ENCODE results near the gene CLEC11A. TPM values are rescaled to one million over a fixed set of nuclear protein-coding genes. Genes with fewer than 3 reads are reported as not detected.

The CLEC11A gene
- total RNA-seq, 1 donor from 2014 or later: 6.0 TPM

- Mint-ChIP-seq H3K4me3 (ENCODE audit: unreplicated experiment) (peak overlapping the region; percentile 88), H3K4me1 (ENCODE audit: unreplicated experiment) (peaks cover 15% of the 10 kb centered on the region), H3K27ac (ENCODE audit: unreplicated experiment) (no peak overlapping the region), H3K36me3 (ENCODE audit: unreplicated experiment) (no peaks in the 10 kb centered on the region), H3K9me3 (ENCODE audit: unreplicated experiment) (no peaks in the 10 kb centered on the region), H3K27me3 (ENCODE audit: unreplicated experiment) (peaks cover 9% of the 10 kb centered on the region)
- TF ChIP-seq CTCF (IDR thresholded peaks at IDR 0.05): no peak
- no peak for DNase-seq (ENCODE audit: extremely low spot score, unreplicated experiment)
Measured at GRCh38 chr19:50725911-50726230, 2.7 kb downstream of the CLEC11A start.

DNA sequence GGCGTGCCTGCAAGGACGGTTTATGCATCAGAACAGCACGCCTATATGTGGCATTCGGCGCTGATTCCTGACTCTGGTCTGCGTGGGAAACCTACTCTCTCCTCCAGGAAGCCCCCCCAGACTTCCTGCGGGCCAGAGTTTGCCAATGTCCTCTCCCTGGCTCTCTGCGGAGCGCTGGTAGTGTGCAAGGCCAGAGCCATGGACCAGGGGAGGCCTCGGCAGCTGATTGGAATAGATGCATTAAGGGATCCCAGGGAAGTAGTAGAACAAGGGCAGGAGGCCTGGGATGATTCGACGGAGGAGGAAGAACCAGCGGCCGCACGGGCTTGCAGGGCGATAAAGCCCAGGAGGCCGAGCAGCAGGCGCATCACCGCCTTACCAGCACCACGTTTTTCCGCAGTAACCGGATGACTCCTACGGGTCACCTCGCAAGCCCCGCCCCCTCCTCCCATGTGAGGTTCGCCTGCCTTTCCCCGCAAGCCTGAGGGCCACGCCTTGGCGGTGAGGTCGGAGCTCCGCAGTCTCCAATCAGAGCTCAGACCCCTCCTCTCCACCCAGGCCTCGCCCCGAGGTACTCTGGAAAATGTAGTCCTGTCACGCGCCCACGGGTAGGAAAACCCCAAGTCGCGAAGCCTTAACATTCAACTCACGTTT is 5.0 kb downstream of the CLEC11A start:
- Mint-ChIP-seq H3K9me3 (ENCODE audit: unreplicated experiment) (no peaks in the 10 kb centered on the region), H3K4me1 (ENCODE audit: unreplicated experiment) (peaks cover 11% of the 10 kb centered on the region), H3K36me3 (ENCODE audit: unreplicated experiment) (no peaks in the 10 kb centered on the region), H3K27ac (ENCODE audit: unreplicated experiment) (no peak overlapping the region), H3K27me3 (ENCODE audit: unreplicated experiment) (peaks cover 8% of the 10 kb centered on the region), H3K4me3 (ENCODE audit: unreplicated experiment) (no peak overlapping the region)
- DNase-seq (ENCODE audit: extremely low spot score, unreplicated experiment): no peak
- TF ChIP-seq CTCF (IDR thresholded peaks at IDR 0.05): no peak

DNA sequence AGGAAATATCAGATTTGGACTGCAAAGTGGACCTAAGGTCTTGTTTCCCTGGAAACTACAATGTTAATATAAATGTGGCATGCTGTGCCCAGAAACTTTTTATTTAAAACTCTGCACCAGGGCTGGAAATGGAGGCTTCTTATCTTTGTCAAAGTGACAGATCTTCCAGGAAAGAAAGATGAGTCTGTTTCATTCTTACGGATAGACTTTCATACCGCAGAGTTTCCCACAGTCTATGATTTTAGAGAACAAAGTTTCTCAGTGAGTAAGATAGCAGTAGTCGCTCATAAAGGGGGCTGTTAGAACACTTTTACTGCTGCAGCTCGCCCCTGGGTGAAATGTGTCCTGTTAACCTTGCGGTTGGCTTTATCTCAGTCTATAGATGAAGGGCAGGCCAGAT is 6.7 kb downstream of the CLEC11A start:
- no peak overlapping the region for H3K27ac Mint-ChIP-seq (ENCODE audit: unreplicated experiment)
- TF ChIP-seq CTCF (IDR thresholded peaks at IDR 0.05): no peak
- no peak for DNase-seq (ENCODE audit: extremely low spot score, unreplicated experiment)
- peaks cover 8% of the 10 kb centered on the region for H3K27me3 Mint-ChIP-seq (ENCODE audit: unreplicated experiment)
- H3K9me3 Mint-ChIP-seq (ENCODE audit: unreplicated experiment): no peaks in the 10 kb centered on the region
- peaks cover 7% of the 10 kb centered on the region for H3K4me1 Mint-ChIP-seq (ENCODE audit: unreplicated experiment)
- H3K36me3 Mint-ChIP-seq (ENCODE audit: unreplicated experiment): no peaks in the 10 kb centered on the region
- no peak overlapping the region for H3K4me3 Mint-ChIP-seq (ENCODE audit: unreplicated experiment)

DNA sequence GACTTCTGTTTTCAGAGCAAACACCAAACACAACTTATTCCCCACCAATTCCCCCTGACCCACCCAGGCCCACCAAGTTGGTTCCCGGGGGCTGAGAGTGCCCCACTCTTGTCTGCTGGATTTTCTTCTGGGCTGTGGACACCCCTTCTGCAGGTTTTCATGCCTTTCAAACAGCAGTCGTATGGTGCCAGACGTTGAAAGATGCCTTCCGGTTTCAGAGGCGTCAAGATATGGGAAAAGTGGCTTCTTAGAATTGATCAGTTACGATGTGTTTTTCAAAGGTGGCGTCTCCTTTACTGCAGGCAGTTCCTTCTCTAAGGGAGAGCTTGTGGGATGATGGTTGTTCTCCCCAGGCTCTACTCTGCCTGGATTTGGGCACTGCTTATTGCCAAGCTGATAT is 12.7 kb downstream of the CLEC11A start:
- Mint-ChIP-seq H3K27me3 (ENCODE audit: unreplicated experiment) (peaks cover 12% of the 10 kb centered on the region), H3K27ac (ENCODE audit: unreplicated experiment) (no peak overlapping the region), H3K4me3 (ENCODE audit: unreplicated experiment) (no peak overlapping the region), H3K9me3 (ENCODE audit: unreplicated experiment) (no peaks in the 10 kb centered on the region), H3K36me3 (ENCODE audit: unreplicated experiment) (no peaks in the 10 kb centered on the region), H3K4me1 (ENCODE audit: unreplicated experiment) (no peaks in the 10 kb centered on the region)
- no peak for TF ChIP-seq CTCF (IDR thresholded peaks at IDR 0.05)
- no peak for DNase-seq (ENCODE audit: extremely low spot score, unreplicated experiment)

- Mint-ChIP-seq H3K36me3 (ENCODE audit: unreplicated experiment) (no peaks in the 10 kb centered on the region), H3K27ac (ENCODE audit: unreplicated experiment) (no peak overlapping the region), H3K4me1 (ENCODE audit: unreplicated experiment) (no peaks in the 10 kb centered on the region), H3K9me3 (ENCODE audit: unreplicated experiment) (no peaks in the 10 kb centered on the region), H3K4me3 (ENCODE audit: unreplicated experiment) (no peak overlapping the region), H3K27me3 (ENCODE audit: unreplicated experiment) (peaks cover 12% of the 10 kb centered on the region)
- no peak for TF ChIP-seq CTCF (IDR thresholded peaks at IDR 0.05)
- no peak for DNase-seq (ENCODE audit: extremely low spot score, unreplicated experiment)
Measured at GRCh38 chr19:50736338-50736737, 13.2 kb downstream of the CLEC11A start.

Measured in osteocyte (in vitro differentiated cells).